HG02970 (cell line): ENCODE measurements around the gene PRH1.

ENCODE experiments used
- ATAC-seq: cut with Tn5 transposase; IDR thresholded peaks from one replicate; pipeline ENCODE4 v1.9.1; 2021; ENCODE audit warnings: mild to moderate bottlenecking, moderate library complexity, moderate number of reproducible peaks; ENCODE audit not compliant: unreplicated experiment, low FRiP score

The PRH1 gene

GRCh38 chr12:10847744-10848143, 36.3 kb downstream of the PRH1 start:
- no peak for ATAC-seq

GRCh38 chr12:10842862-10843261, 41.2 kb downstream of the PRH1 start:
- ATAC-seq, result no peak

GRCh38 chr12:10838461-10838860, 45.6 kb downstream of the PRH1 start:
- ATAC-seq, result no peak
